ENCODE measurements around the gene VRK3. TPM values are rescaled to one million over a fixed set of nuclear protein-coding genes. Genes with fewer than 3 reads are reported as not detected.

VRK3 gene
- total RNA-seq, 1 donor, result 28.5 TPM

- no peak for DNase-seq (ENCODE audit: low read depth)
- no peak overlapping the region for H3K4me3 ChIP-seq (ENCODE audit: low read depth, low read length)
- TF ChIP-seq, protein P1, sequence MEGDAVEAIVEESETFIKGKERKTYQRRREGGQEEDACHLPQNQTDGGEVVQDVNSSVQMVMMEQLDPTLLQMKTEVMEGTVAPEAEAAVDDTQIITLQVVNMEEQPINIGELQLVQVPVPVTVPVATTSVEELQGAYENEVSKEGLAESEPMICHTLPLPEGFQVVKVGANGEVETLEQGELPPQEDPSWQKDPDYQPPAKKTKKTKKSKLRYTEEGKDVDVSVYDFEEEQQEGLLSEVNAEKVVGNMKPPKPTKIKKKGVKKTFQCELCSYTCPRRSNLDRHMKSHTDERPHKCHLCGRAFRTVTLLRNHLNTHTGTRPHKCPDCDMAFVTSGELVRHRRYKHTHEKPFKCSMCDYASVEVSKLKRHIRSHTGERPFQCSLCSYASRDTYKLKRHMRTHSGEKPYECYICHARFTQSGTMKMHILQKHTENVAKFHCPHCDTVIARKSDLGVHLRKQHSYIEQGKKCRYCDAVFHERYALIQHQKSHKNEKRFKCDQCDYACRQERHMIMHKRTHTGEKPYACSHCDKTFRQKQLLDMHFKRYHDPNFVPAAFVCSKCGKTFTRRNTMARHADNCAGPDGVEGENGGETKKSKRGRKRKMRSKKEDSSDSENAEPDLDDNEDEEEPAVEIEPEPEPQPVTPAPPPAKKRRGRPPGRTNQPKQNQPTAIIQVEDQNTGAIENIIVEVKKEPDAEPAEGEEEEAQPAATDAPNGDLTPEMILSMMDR (IDR thresholded peaks at IDR 0.05; ENCODE audit: insufficient read depth, low read depth, low read length), result no peak
Measured at GRCh38 chr19:49957262-49957915, 67.8 kb downstream of the VRK3 start.

- TF ChIP-seq, protein P1 (IDR thresholded peaks at IDR 0.05; ENCODE audit: insufficient read depth, low read depth, low read length), result no peak
- H3K4me3 ChIP-seq (ENCODE audit: low read depth, low read length), result no peak overlapping the region
- DNase-seq (ENCODE audit: low read depth), result no peak
Measured at GRCh38 chr19:49956115-49956495, 69.1 kb downstream of the VRK3 start.

DNA sequence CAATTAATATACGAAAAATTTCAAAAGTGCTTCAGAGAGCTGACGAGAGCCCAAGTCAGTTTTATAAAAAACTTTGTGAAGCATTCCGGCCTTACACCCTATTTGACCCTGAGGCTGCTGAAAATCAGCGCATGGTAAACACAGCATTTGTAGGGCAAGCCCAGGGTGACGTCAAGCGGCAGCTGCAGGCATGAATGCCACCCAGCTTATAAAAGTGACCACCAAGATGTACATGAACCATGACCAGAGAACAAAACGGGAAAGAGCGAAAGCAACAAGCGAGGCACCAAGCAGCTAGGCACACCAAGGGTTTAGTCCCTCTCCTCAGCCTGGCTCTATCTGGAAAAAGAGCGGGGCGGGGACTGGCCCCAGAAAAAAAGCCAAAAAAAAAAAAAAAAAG lies 70.2 kb downstream of the VRK3 start:
- H3K4me3 ChIP-seq (ENCODE audit: low read depth, low read length), result peak overlapping the region; percentile 21
- TF ChIP-seq, protein P1 (IDR thresholded peaks at IDR 0.05; ENCODE audit: insufficient read depth, low read depth, low read length), result no peak
- peak; percentile 71 for DNase-seq (ENCODE audit: low read depth)

DNA sequence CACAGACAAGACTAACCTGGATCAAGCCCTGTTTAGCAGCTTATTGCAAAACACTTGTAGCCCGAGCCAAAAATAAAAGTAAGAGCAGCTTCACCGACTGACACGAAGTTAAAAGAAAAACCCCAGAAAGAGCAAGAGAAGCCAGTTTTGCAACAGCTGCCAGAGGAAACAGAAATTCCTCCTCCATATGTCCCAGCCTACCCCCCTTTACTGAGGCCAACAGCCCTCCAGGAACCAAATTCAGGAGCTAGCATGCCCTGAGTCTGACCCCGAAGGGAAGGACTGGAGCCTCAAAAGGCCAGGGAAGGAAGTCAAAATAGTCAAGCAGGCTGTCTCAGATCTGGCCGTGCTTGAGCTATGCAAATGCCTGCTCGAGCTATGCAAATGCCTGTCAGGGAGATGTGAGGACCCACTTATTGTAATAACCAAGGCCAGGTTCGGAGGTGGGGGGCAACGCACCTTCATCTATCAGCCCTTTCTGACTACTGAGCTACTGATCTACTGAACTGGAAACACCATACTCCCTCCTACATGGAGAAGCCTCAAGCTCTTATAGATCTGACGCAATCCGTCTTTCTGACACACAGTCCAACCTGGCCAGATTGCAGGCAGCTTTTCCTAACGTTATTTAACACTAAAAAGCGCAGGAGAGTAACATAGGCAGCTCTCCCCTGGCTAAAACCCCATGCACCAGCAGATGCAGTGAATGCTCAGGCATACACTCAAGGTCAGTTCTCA lies 70.9 kb downstream of the VRK3 start:
- no peak overlapping the region for H3K4me3 ChIP-seq (ENCODE audit: low read depth, low read length)
- peak; percentile 82 for DNase-seq (ENCODE audit: low read depth)
- TF ChIP-seq, protein P1 (IDR thresholded peaks at IDR 0.05; ENCODE audit: insufficient read depth, low read depth, low read length), result no peak

DNA sequence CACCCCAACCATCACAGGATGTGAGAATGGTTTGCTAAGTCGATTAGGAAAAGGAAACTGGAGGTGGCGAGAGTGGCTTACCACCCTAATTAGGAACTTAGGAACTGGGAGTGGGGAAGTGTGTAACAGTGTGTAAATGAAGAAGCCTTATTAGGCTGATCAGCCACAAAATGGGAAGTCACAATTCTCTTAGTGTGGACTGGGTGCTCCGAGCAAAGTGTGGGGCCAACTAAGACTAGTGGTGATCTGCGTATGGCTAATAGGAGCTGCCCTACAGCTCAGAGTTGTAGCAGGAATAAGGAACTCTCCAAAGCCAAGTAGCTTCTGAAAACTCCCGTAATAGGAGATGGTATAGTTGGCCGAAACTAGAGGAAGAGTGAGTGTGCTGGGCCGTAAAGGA lies 71.8 kb downstream of the VRK3 start:
- no peak overlapping the region for H3K4me3 ChIP-seq (ENCODE audit: low read depth, low read length)
- no peak for DNase-seq (ENCODE audit: low read depth)
- TF ChIP-seq, protein P1 (IDR thresholded peaks at IDR 0.05; ENCODE audit: insufficient read depth, low read depth, low read length), result no peak

- no peak overlapping the region for H3K4me3 ChIP-seq (ENCODE audit: low read depth, low read length)
- no peak for DNase-seq (ENCODE audit: low read depth)
- TF ChIP-seq, protein P1 (IDR thresholded peaks at IDR 0.05; ENCODE audit: insufficient read depth, low read depth, low read length), result no peak
Measured at GRCh38 chr19:49952906-49953305, 72.3 kb downstream of the VRK3 start.
